Measurements from ENCODE around the gene KLHL15.

KLHL15 gene

GRCh38 chrX:23954396-23954795 lies 72.6 kb downstream of the KLHL15 start:
- no peak for TF ChIP-seq TAF1 (IDR thresholded peaks at IDR 0.05; ENCODE audit: low read depth, low read length)
- TF ChIP-seq PAX5 (IDR thresholded peaks at IDR 0.05; ENCODE audit: insufficient read depth, low read length, severe bottlenecking): no peak
- TF ChIP-seq POLR2AphosphoS5 (IDR thresholded peaks at IDR 0.05; ENCODE audit: low read depth, low read length): no peak
- TF ChIP-seq POU2F2 (IDR thresholded peaks at IDR 0.05; ENCODE audit: low read depth, low read length): no peak
- no peak for TF ChIP-seq SPI1 (IDR thresholded peaks at IDR 0.05; ENCODE audit: low read depth, low read length)
- no peak for TF ChIP-seq POLR2A (IDR thresholded peaks at IDR 0.05; ENCODE audit: low read depth, low read length)
- FAIRE-seq (no peak), DNase-seq (ENCODE audit: insufficient read length, low spot score) (no peak)

GRCh38 chrX:23953908-23954269 lies 73.1 kb downstream of the KLHL15 start:
- TF ChIP-seq POLR2AphosphoS5 (IDR thresholded peaks at IDR 0.05; ENCODE audit: low read depth, low read length): no peak
- TF ChIP-seq PAX5 (IDR thresholded peaks at IDR 0.05; ENCODE audit: insufficient read depth, low read length, severe bottlenecking): no peak
- TF ChIP-seq POLR2A (IDR thresholded peaks at IDR 0.05; ENCODE audit: low read depth, low read length): no peak
- TF ChIP-seq TAF1 (IDR thresholded peaks at IDR 0.05; ENCODE audit: low read depth, low read length): no peak
- TF ChIP-seq POU2F2 (IDR thresholded peaks at IDR 0.05; ENCODE audit: low read depth, low read length): no peak
- TF ChIP-seq SPI1 (IDR thresholded peaks at IDR 0.05; ENCODE audit: low read depth, low read length): no peak
- FAIRE-seq: no peak

GRCh38 chrX:23952984-23953907 lies 73.7 kb downstream of the KLHL15 start:
- DNase-seq (ENCODE audit: insufficient read length, low spot score): peak; percentile 25
- TF ChIP-seq POLR2A (IDR thresholded peaks at IDR 0.05; ENCODE audit: low read depth, low read length): no peak
- no peak for TF ChIP-seq TAF1 (IDR thresholded peaks at IDR 0.05; ENCODE audit: low read depth, low read length)
- no peak for TF ChIP-seq PAX5 (IDR thresholded peaks at IDR 0.05; ENCODE audit: insufficient read depth, low read length, severe bottlenecking)
- TF ChIP-seq SPI1 (IDR thresholded peaks at IDR 0.05; ENCODE audit: low read depth, low read length): no peak
- TF ChIP-seq POLR2AphosphoS5 (IDR thresholded peaks at IDR 0.05; ENCODE audit: low read depth, low read length): no peak
- TF ChIP-seq POU2F2 (IDR thresholded peaks at IDR 0.05; ENCODE audit: low read depth, low read length): no peak
- FAIRE-seq: peak; percentile 93

More at GRCh38 chrX:23953908-23954269, 73.1 kb downstream of the KLHL15 start:
- DNase-seq (ENCODE audit: insufficient read length, low spot score): no peak

- FAIRE-seq (no peak), DNase-seq (ENCODE audit: insufficient read length, low spot score) (no peak)
- TF ChIP-seq POU2F2 (IDR thresholded peaks at IDR 0.05; ENCODE audit: low read depth, low read length): no peak
- no peak for TF ChIP-seq SPI1 (IDR thresholded peaks at IDR 0.05; ENCODE audit: low read depth, low read length)
- no peak for TF ChIP-seq PAX5 (IDR thresholded peaks at IDR 0.05; ENCODE audit: insufficient read depth, low read length, severe bottlenecking)
- no peak for TF ChIP-seq POLR2AphosphoS5 (IDR thresholded peaks at IDR 0.05; ENCODE audit: low read depth, low read length)
- no peak for TF ChIP-seq POLR2A (IDR thresholded peaks at IDR 0.05; ENCODE audit: low read depth, low read length)
- no peak for TF ChIP-seq TAF1 (IDR thresholded peaks at IDR 0.05; ENCODE audit: low read depth, low read length)
Measured at GRCh38 chrX:23952391-23952790, 74.6 kb downstream of the KLHL15 start.

- TF ChIP-seq SPI1 (IDR thresholded peaks at IDR 0.05; ENCODE audit: low read depth, low read length): no peak
- TF ChIP-seq POLR2AphosphoS5 (IDR thresholded peaks at IDR 0.05; ENCODE audit: low read depth, low read length): no peak
- no peak for TF ChIP-seq POLR2A (IDR thresholded peaks at IDR 0.05; ENCODE audit: low read depth, low read length)
- TF ChIP-seq PAX5 (IDR thresholded peaks at IDR 0.05; ENCODE audit: insufficient read depth, low read length, severe bottlenecking): no peak
- TF ChIP-seq TAF1 (IDR thresholded peaks at IDR 0.05; ENCODE audit: low read depth, low read length): no peak
- FAIRE-seq (no peak), DNase-seq (ENCODE audit: insufficient read length, low spot score) (no peak)
Measured at GRCh38 chrX:23945206-23945605, 81.8 kb downstream of the KLHL15 start.

GRCh38 chrX:23944234-23944633 lies 82.8 kb downstream of the KLHL15 start:
- DNase-seq (ENCODE audit: insufficient read length, low spot score) (no peak), FAIRE-seq (no peak)
- TF ChIP-seq POLR2AphosphoS5 (IDR thresholded peaks at IDR 0.05; ENCODE audit: low read depth, low read length) (no peak), POLR2A (IDR thresholded peaks at IDR 0.05; ENCODE audit: low read depth, low read length) (no peak)

GRCh38 chrX:23939203-23939602 lies 87.8 kb downstream of the KLHL15 start:
- FAIRE-seq (no peak), DNase-seq (ENCODE audit: insufficient read length, low spot score) (no peak)
- TF ChIP-seq TAF1 (IDR thresholded peaks at IDR 0.05; ENCODE audit: low read depth, low read length) (no peak), POU2F2 (IDR thresholded peaks at IDR 0.05; ENCODE audit: low read depth, low read length) (no peak), PAX5 (IDR thresholded peaks at IDR 0.05; ENCODE audit: insufficient read depth, low read length, severe bottlenecking) (no peak), POLR2AphosphoS5 (IDR thresholded peaks at IDR 0.05; ENCODE audit: low read depth, low read length) (no peak), SPI1 (IDR thresholded peaks at IDR 0.05; ENCODE audit: low read depth, low read length) (no peak), POLR2A (IDR thresholded peaks at IDR 0.05; ENCODE audit: low read depth, low read length) (no peak)

GRCh38 chrX:23938690-23939089 lies 88.3 kb downstream of the KLHL15 start:
- no peak for TF ChIP-seq SPI1 (IDR thresholded peaks at IDR 0.05; ENCODE audit: low read depth, low read length)
- TF ChIP-seq POU2F2 (IDR thresholded peaks at IDR 0.05; ENCODE audit: low read depth, low read length): no peak
- TF ChIP-seq TAF1 (IDR thresholded peaks at IDR 0.05; ENCODE audit: low read depth, low read length): no peak
- no peak for TF ChIP-seq PAX5 (IDR thresholded peaks at IDR 0.05; ENCODE audit: insufficient read depth, low read length, severe bottlenecking)
- TF ChIP-seq POLR2A (IDR thresholded peaks at IDR 0.05; ENCODE audit: low read depth, low read length): no peak
- TF ChIP-seq POLR2AphosphoS5 (IDR thresholded peaks at IDR 0.05; ENCODE audit: low read depth, low read length): no peak
- DNase-seq (ENCODE audit: insufficient read length, low spot score) (no peak), FAIRE-seq (no peak)

GRCh38 chrX:23937100-23937499 lies 89.9 kb downstream of the KLHL15 start:
- TF ChIP-seq POU2F2 (IDR thresholded peaks at IDR 0.05; ENCODE audit: low read depth, low read length) (no peak), POLR2A (IDR thresholded peaks at IDR 0.05; ENCODE audit: low read depth, low read length) (no peak)
- no peak for DNase-seq (ENCODE audit: insufficient read length, low spot score)

GRCh38 chrX:23936180-23936579 lies 90.8 kb downstream of the KLHL15 start:
- no peak for FAIRE-seq
- no peak for DNase-seq (ENCODE audit: insufficient read length, low spot score)
- TF ChIP-seq PAX5 (IDR thresholded peaks at IDR 0.05; ENCODE audit: insufficient read depth, low read length, severe bottlenecking) (no peak), TAF1 (IDR thresholded peaks at IDR 0.05; ENCODE audit: low read depth, low read length) (no peak), POU2F2 (IDR thresholded peaks at IDR 0.05; ENCODE audit: low read depth, low read length) (no peak), POLR2AphosphoS5 (IDR thresholded peaks at IDR 0.05; ENCODE audit: low read depth, low read length) (no peak), POLR2A (IDR thresholded peaks at IDR 0.05; ENCODE audit: low read depth, low read length) (no peak), SPI1 (IDR thresholded peaks at IDR 0.05; ENCODE audit: low read depth, low read length) (no peak)

More at GRCh38 chrX:23937100-23937499, 89.9 kb downstream of the KLHL15 start:
- FAIRE-seq: no peak
